HG02885 (cell line): ENCODE data around the gene CHAF1B.

Experiments used
- ATAC-seq: cut with Tn5 transposase; IDR thresholded peaks from one replicate; pipeline ENCODE4 v1.9.1; 2021; ENCODE audit warnings: mild to moderate bottlenecking; ENCODE audit not compliant: unreplicated experiment, poor library complexity

CHAF1B gene

GRCh38 chr21:36456729-36457414 is 71.7 kb downstream of the CHAF1B start:
- ATAC-seq, result no peak

GRCh38 chr21:36459098-36459497 is 73.9 kb downstream of the CHAF1B start:
- ATAC-seq, result no peak

DNA sequence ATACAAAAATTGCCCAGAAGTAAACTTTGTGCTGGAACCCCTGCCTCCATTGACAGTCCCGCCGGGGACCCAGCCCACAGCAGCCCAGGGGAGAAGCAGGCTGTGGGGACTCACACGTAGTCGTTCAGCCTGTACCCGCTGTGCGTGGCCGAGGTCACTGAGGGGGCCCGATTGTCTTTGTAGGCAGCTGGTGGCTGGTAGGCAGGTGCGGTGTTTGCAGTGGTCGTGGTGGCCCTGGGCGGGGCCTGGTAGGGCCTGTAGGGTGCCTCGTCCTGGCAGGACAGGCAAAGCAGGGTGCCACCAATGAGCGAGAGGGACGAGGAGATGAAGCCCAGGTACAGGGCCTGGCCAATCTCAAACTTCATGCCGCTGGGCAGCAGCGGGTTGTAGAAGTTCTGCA is 75.7 kb downstream of the CHAF1B start:
- no peak for ATAC-seq

DNA sequence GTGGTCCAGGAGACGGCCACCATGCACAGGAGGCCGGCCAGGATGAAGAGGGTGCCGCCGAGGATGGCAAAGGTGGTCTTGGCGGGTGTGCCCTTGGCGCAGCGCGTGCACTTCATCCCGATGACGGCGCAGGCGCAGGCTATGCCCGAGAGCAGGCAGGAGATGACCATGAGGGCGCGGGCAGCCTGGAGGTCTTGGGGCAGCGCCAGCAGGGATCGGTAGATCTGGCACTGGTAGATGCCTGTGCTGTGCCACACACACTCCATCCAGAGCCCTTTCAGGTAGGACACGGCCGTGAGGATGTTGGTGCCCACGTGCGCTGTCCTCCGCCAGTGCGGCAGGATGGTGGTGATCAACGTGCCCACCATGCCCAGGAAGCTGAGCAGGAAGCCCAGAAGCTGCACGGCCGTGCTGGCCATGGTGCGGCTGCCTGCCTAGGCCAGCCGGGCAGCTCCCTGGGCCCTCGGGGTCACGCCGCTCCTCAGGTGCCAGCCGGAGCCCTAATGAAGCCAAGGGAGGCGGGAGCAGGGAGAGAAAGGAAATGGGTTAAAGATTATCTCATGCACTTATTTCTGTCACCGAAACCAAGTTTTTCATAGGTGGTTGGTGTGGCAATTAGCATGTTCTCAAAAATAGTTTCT is 76.2 kb downstream of the CHAF1B start:
- no peak for ATAC-seq

DNA sequence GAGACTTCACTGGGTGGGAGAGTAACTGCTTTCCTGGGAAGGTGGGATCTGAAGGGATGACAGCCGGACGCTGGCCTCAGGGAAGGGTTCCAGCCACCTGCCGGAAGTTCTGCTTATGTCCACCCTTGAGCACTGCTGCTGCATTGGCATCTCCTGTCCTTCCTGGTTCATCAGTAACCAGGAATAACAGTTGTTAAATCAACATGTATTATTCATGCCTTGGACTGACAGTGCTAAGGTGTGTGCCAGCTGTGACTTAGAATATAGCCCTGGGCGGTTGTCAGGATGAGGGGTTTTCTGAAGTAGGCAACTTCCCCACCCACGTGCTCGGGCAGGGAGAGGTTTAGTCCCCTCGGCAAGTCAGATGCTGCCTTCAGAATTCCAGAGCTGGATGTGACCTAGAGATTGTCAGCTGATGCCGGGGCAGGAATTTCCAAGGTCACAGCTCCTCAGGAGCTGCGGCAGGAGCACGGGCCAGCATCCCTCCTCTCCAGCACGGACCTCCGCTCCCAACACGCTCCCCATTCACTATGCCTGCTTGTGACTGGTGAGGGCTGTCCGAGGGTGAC is 76.8 kb downstream of the CHAF1B start:
- ATAC-seq, result no peak

DNA sequence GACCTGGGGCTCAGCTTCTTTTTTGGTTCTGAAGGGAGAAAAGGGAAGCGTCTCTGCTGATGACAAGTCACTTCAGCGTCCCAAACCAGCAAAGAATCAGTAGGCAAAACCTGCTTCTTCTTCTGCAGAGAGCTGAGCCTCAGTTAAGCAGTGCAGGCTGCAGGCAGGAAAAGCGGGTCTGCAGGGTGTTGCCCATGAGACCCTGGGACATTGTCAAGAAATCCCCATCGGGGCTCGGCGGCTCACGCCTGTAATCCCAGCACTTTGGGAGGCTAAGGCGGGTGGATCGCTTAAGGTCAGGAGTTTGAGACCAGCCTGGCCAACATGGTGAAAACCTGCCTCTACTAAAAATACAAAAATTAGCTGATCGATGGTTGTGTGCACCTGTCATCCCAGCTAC is 78.0 kb downstream of the CHAF1B start:
- ATAC-seq, result no peak

- ATAC-seq, result no peak
These were observed 78.8 kb downstream of the CHAF1B start for GRCh38 chr21:36463991-36464390.

DNA sequence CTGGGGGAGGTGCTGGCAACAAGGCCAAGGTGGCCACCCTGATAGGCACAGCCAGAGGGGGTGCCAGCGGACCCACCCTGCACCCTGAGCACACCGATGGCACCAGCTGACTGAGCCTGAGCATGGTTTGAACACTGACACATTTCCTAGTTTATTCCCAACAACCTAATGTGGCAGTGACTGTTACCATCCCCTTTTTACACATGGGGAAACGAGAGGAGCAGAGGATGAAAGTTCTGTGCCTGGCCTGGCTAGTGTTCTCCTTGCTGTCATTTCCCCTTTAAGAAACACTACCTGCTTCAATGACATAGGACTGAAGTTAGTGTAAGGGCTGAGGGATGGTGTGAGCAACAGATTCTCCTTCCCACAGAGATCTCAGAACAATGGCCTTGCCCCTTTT is 79.4 kb downstream of the CHAF1B start:
- ATAC-seq, result no peak

DNA sequence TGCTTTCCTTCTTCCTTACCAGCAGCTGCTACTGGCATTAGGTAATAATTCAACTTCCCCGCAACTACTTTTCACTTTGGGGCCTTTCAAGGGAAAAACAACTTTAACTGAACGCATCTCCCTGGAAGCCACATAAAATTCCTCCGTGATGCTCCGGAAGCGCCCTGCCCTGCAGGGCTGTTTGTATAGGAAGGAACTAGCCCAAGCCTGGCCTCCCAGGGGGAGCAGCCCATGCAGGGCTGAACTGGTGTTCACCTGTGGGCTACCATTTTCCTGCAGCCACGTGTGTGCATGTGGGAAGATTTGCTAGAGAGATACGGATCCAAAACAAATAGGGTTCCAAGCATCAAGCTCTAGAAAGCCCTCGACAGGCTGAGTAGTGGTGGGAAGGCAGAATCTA is 80.3 kb downstream of the CHAF1B start:
- no peak for ATAC-seq

DNA sequence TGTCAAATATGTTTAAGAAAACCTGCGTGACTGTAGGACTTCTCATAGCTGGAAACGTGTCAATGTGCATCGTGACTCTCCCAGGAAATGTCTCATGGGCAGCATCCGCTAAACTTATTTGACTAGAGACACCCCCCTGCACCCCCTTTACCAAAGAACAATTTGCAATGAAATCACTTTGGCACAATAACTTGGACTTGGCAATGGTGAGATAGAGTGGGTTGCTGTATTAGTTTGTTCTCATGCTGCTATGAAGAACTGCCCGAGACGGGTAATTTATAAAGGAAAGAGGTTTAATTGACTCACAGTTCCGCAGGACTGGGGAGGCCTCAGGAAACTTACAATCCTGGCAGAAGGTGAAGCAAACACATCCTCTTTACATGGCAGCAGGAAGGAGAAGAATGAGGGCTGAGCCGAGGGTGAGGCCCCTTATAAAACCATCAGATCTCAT is 80.9 kb downstream of the CHAF1B start:
- no peak for ATAC-seq
